ENCODE data around the gene SGIP1.

Gene SGIP1

DNA sequence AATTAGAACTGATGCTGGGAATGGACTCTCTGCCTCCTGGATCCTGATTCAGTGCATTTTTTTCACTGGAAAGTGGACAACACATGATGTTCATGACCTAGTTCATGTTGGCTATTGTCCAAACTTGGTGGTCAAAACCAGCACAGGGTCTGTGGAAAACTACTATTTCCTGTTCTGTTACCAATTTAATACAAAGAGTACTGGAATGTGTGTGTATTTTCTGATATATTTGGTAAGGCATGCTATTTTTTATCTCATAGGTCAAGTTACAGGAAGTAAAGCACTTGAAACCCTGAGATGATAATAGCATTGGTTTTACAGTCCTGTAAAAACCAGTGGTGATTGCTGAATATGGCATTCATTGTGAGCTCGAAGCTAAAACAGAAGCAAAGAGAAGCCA is 89.9 kb downstream of the SGIP1 start:
- CTCF ChIA-PET = no interaction called here
- no peaks in the 10 kb centered on the region for H3K9me3 Mint-ChIP-seq
- H3K4me3 Mint-ChIP-seq = no peak overlapping the region
- no peaks in the 10 kb centered on the region for H3K27me3 Mint-ChIP-seq
- H3K4me1 Mint-ChIP-seq = no peaks in the 10 kb centered on the region
- no peak for DNase-seq
- no peaks in the 10 kb centered on the region for H3K36me3 Mint-ChIP-seq
- no peak overlapping the region for H3K27ac Mint-ChIP-seq

DNA sequence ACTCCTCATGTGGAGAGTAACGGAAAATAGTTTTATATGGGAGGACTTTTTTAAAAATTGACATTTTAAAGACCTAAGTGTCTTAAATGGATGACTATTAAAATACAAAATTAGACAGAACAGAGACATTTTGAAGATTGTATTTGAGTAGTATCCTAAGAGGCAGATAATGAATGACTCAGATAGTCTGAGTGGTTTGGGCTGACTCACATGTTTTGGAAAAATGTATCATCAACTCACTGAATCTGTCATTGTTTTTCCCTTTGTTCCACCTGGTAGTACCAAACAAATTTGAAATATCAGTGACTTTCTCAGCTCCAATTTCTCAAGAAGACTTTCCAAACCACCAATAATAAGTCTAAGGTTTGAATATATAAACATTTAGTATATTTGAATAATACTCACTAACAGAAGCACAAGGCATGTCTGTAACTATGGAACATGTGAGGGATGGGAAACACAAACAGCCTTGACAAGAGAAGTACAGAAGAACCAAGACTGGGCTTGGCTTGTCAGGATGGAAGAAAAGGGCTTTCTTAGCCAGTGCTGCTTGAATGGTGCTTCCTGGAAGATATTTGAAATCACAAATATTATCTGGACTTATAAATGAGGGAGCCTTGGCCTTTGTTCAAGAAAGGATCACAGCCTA is 90.6 kb downstream of the SGIP1 start:
- Mint-ChIP-seq H3K27ac (no peak overlapping the region), H3K4me1 (no peaks in the 10 kb centered on the region), H3K27me3 (no peaks in the 10 kb centered on the region), H3K4me3 (no peak overlapping the region), H3K9me3 (no peaks in the 10 kb centered on the region), H3K36me3 (no peaks in the 10 kb centered on the region)
- DNase-seq = no peak
- CTCF ChIA-PET = no interaction called here

DNA sequence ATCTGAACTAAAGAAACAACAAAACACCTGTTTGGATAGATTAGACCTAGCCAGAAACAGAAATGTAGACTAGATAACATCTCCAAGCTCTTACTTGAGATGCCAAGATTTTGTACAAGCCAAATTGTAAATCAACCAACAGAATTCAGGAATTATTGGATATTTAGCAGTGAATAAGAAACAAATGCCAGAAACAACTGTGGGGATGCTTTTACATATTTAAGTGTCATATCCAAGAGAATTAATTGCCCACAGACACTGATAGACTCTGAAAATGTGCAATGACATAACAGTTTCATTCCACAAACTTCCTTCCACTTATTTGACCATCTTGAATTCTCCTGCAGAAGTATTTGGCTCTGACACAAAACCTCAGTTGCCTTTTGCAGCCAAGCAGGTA is 92.3 kb downstream of the SGIP1 start:
- no peak overlapping the region for H3K27ac Mint-ChIP-seq
- H3K4me1 Mint-ChIP-seq = no peaks in the 10 kb centered on the region
- no peaks in the 10 kb centered on the region for H3K27me3 Mint-ChIP-seq
- no peaks in the 10 kb centered on the region for H3K9me3 Mint-ChIP-seq
- DNase-seq = no peak
- CTCF ChIA-PET = no interaction called here
- H3K4me3 Mint-ChIP-seq = no peak overlapping the region
- H3K36me3 Mint-ChIP-seq = no peaks in the 10 kb centered on the region

GRCh38 chr1:66628926-66629325 is 95.0 kb downstream of the SGIP1 start:
- CTCF ChIA-PET = no interaction called here
- peaks cover under 1% of the 10 kb centered on the region for H3K27me3 Mint-ChIP-seq
- H3K4me3 Mint-ChIP-seq = no peak overlapping the region
- H3K9me3 Mint-ChIP-seq = no peaks in the 10 kb centered on the region
- DNase-seq = no peak
- no peaks in the 10 kb centered on the region for H3K4me1 Mint-ChIP-seq
- no peak overlapping the region for H3K27ac Mint-ChIP-seq
- H3K36me3 Mint-ChIP-seq = no peaks in the 10 kb centered on the region

DNA sequence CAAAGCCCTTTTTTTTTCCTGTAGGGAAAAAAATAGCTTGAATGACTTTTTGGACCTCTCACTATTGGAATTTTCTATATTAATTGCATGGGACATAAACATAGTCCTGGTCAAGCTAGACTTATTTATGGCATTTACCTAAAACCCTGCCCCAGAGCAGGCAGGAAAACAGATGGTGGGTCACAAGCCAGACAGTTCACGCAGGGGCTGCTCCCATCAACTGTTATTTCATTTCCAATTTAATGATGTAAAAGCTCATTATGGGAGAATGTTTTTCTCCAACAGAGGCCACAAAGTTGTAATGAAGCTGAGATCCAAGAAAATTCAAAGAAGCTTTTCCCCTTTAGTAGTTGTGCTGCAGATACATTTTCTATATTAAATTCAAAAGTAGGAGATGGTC is 99.2 kb downstream of the SGIP1 start:
- CTCF ChIA-PET = interaction anchor here (0.9 kb wide), 1 partner anchor 63 kb away, joined by 3 read pairs; no protein-coding TSS in a partner anchor
- no peaks in the 10 kb centered on the region for H3K9me3 Mint-ChIP-seq
- no peak overlapping the region for H3K4me3 Mint-ChIP-seq
- H3K27me3 Mint-ChIP-seq = peaks cover 5% of the 10 kb centered on the region
- H3K4me1 Mint-ChIP-seq = no peaks in the 10 kb centered on the region
- no peak for DNase-seq
- H3K36me3 Mint-ChIP-seq = no peaks in the 10 kb centered on the region
- H3K27ac Mint-ChIP-seq = no peak overlapping the region

DNA sequence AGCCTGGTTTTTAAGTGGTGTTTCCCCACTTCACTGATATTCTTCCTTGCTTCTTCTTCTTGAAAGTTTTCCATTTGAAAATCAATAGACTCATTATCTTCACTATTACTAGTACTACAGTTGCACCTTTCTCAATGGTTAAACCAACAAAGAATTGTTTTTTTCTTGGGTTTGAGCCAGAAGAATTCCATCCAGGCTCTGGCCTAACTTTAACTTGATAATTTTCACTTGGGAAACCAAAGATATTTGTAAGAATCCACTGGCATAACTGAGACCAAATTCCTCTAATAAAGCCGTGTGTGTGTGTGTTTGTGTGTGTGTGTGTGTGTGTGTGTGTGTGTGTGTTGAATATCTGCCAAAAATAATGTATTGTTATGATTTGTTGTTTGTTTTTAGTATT is 103.2 kb downstream of the SGIP1 start:
- CTCF ChIA-PET = no interaction called here
- Mint-ChIP-seq H3K27ac (no peak overlapping the region), H3K4me3 (no peak overlapping the region), H3K9me3 (no peaks in the 10 kb centered on the region), H3K36me3 (no peaks in the 10 kb centered on the region), H3K27me3 (peaks cover 7% of the 10 kb centered on the region), H3K4me1 (no peaks in the 10 kb centered on the region)
- no peak for DNase-seq

DNA sequence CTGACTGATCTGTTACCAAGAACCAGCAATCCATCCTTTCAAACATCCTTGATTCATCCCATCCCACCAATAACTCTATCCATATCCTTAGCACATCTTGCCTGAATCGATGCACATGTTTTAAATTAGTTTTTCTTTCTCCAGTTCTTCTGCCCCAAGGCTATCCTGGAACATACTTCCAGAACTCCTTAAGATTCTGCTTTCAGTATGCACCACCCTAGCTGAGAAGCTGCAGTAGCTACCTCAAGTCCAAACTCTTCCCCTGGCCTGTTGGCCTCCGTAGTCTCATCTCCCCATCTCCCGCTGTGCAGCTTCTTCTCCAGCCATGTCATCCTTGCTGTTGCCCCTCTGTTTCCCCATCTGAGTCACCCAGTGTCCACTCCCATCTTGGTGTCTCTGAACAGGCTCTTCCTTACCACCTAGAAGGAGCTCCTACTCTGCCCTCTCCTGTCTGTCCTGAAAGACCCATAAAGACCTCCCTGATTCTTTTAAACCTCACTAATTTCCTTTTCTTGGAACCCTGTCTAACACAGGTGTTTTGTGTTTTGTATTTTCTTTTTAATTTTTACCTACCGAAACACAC is 108.0 kb downstream of the SGIP1 start:
- Mint-ChIP-seq H3K4me1 (no peaks in the 10 kb centered on the region), H3K4me3 (no peak overlapping the region), H3K36me3 (no peaks in the 10 kb centered on the region), H3K27ac (no peak overlapping the region), H3K9me3 (no peaks in the 10 kb centered on the region), H3K27me3 (peaks cover 4% of the 10 kb centered on the region)
- CTCF ChIA-PET = no interaction called here
- no peak for DNase-seq

DNA sequence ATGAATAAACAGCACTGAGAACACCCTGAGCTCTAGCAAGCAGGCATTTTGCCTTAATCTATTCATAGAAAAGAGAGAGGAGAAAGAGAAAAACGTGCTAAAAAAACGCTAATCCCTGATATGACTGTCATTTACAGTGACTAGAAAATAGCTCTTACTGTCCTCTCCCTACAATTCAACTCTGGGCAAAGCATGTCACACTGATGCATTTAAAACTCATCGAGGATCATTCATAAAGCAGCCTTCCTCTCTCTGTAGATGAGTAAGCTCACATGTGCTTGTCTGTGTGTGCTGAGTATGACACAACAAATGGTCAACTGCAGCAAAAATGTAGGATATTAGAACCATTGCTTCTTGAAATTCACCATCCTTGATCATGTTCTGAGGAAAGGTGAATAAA is 109.0 kb downstream of the SGIP1 start:
- CTCF ChIA-PET = no interaction called here
- H3K27me3 Mint-ChIP-seq = peaks cover 4% of the 10 kb centered on the region
- no peak overlapping the region for H3K27ac Mint-ChIP-seq
- no peak for DNase-seq
- no peaks in the 10 kb centered on the region for H3K36me3 Mint-ChIP-seq
- H3K9me3 Mint-ChIP-seq = no peaks in the 10 kb centered on the region
- H3K4me1 Mint-ChIP-seq = no peaks in the 10 kb centered on the region
- H3K4me3 Mint-ChIP-seq = no peak overlapping the region

DNA sequence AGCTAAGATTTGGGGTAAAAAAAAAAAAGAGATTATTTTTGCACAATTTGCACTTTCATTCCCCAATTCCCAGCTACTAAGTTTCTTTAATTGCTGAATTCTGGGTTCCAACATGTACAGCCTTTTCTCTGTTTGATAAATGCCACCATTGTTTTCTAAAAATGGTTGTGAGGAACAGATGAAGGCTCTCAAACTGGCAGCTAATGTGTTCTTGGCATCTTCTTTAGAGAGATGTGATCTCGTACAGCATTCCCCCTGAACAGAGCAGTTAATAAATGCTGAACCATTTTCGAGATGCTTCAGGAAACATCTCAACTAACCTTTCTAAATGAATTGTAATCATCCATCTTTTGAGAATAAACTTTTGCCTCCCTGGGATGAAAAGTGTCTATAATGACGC is 110.4 kb downstream of the SGIP1 start:
- H3K4me3 Mint-ChIP-seq = no peak overlapping the region
- H3K27me3 Mint-ChIP-seq = peaks cover 4% of the 10 kb centered on the region
- CTCF ChIA-PET = no interaction called here
- no peaks in the 10 kb centered on the region for H3K36me3 Mint-ChIP-seq
- no peak for DNase-seq
- no peaks in the 10 kb centered on the region for H3K9me3 Mint-ChIP-seq
- no peak overlapping the region for H3K27ac Mint-ChIP-seq
- no peaks in the 10 kb centered on the region for H3K4me1 Mint-ChIP-seq

DNA sequence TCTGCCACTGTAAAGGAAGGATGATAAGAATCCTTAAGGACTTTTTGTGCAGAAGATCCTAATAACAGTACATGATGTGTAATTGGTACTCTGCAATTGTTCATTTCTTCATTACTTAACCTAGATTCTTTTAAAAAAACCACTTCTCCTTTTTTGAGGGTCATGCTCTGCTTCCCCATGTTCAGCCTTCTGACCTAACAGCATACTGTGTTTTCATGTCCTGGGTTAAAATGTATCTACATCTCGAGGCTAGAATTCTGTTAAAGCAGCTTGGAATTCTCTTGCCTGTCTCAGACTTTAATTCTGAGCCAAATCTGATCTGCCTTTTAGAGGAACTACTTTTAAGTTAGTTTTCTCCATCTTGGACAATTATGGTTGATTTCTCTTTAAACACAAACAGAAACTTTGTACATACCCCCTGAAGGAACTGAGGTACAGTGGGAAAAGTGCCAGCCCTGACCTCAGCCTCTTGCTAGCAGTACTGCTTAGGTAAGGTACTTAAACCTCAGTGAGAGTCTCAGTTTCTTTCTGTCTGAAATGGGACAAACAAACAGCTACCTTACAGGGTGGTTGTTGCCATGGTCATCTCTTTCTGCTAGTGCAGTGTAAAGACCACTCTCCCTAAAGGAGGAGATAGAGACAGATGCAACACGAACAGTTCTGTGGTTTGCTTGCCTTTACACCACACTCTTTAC is 115.1 kb downstream of the SGIP1 start:
- no peak for DNase-seq
- CTCF ChIA-PET = no interaction called here
- Mint-ChIP-seq H3K4me1 (no peaks in the 10 kb centered on the region), H3K27me3 (peaks cover 10% of the 10 kb centered on the region), H3K9me3 (no peaks in the 10 kb centered on the region), H3K27ac (no peak overlapping the region), H3K36me3 (no peaks in the 10 kb centered on the region), H3K4me3 (no peak overlapping the region)

- Mint-ChIP-seq H3K27ac (no peak overlapping the region), H3K27me3 (peaks cover 10% of the 10 kb centered on the region), H3K4me1 (no peaks in the 10 kb centered on the region), H3K9me3 (no peaks in the 10 kb centered on the region), H3K4me3 (no peak overlapping the region), H3K36me3 (no peaks in the 10 kb centered on the region)
- DNase-seq = no peak
- CTCF ChIA-PET = no interaction called here
Measured at GRCh38 chr1:66652556-66652955, 118.6 kb downstream of the SGIP1 start.

GRCh38 chr1:66654643-66655042 is 120.7 kb downstream of the SGIP1 start:
- Mint-ChIP-seq H3K27me3 (peaks cover 12% of the 10 kb centered on the region), H3K27ac (no peak overlapping the region), H3K9me3 (no peaks in the 10 kb centered on the region), H3K4me1 (no peaks in the 10 kb centered on the region), H3K4me3 (no peak overlapping the region), H3K36me3 (no peaks in the 10 kb centered on the region)
- DNase-seq = no peak
- CTCF ChIA-PET = no interaction called here

- Mint-ChIP-seq H3K4me3 (no peak overlapping the region), H3K4me1 (no peaks in the 10 kb centered on the region), H3K36me3 (no peaks in the 10 kb centered on the region), H3K27ac (no peak overlapping the region), H3K27me3 (no peaks in the 10 kb centered on the region), H3K9me3 (no peaks in the 10 kb centered on the region)
- no peak for DNase-seq
- CTCF ChIA-PET = no interaction called here
Measured at GRCh38 chr1:66671455-66671854, 137.5 kb downstream of the SGIP1 start.

- no peaks in the 10 kb centered on the region for H3K9me3 Mint-ChIP-seq
- CTCF ChIA-PET = no interaction called here
- peaks cover 4% of the 10 kb centered on the region for H3K27me3 Mint-ChIP-seq
- no peaks in the 10 kb centered on the region for H3K36me3 Mint-ChIP-seq
- H3K27ac Mint-ChIP-seq = no peak overlapping the region
- no peak overlapping the region for H3K4me3 Mint-ChIP-seq
- H3K4me1 Mint-ChIP-seq = no peaks in the 10 kb centered on the region
- no peak for DNase-seq
Measured at GRCh38 chr1:66676613-66677298, 142.8 kb downstream of the SGIP1 start.

DNA sequence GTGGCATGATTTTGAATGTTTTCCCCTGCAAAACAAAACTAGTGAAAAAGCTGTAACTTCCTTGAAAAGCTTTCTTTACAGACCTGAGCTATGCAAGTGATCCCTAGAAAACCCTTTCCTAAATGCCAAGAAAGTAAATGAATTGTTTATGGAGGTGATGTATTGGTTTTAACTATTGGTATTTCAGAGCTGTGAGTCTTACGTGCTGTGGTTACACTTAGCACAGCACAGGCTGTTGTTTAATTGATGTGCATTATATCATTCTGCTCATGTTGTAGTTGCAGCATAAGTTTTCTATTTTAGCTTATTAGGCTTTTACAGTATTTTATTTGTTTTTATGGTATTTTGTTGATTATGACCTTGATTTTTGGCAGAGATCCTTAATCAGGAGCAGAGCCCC is 144.2 kb downstream of the SGIP1 start:
- DNase-seq = no peak
- Mint-ChIP-seq H3K36me3 (no peaks in the 10 kb centered on the region), H3K9me3 (no peaks in the 10 kb centered on the region), H3K27me3 (peaks cover 10% of the 10 kb centered on the region), H3K4me3 (no peak overlapping the region), H3K4me1 (no peaks in the 10 kb centered on the region), H3K27ac (no peak overlapping the region)
- CTCF ChIA-PET = no interaction called here

Data from activated naive CD4-positive, alpha-beta T cell treated with anti-CD3 and anti-CD28 coated beads, Interleukin-2, amount 10 ng/mL, durations not matched to agents 7 days and 5 days (primary cell).